SHP77 treated with DMSO at 0.1 percent for 48 hours (cell line): ENCODE measurements around the gene PHLDA2.

ENCODE experiments used
- DNase-seq: peaks from one replicate; lab custom pipeline; 2025; lab: John Stamatoyannopoulos, UW

Gene PHLDA2

DNA sequence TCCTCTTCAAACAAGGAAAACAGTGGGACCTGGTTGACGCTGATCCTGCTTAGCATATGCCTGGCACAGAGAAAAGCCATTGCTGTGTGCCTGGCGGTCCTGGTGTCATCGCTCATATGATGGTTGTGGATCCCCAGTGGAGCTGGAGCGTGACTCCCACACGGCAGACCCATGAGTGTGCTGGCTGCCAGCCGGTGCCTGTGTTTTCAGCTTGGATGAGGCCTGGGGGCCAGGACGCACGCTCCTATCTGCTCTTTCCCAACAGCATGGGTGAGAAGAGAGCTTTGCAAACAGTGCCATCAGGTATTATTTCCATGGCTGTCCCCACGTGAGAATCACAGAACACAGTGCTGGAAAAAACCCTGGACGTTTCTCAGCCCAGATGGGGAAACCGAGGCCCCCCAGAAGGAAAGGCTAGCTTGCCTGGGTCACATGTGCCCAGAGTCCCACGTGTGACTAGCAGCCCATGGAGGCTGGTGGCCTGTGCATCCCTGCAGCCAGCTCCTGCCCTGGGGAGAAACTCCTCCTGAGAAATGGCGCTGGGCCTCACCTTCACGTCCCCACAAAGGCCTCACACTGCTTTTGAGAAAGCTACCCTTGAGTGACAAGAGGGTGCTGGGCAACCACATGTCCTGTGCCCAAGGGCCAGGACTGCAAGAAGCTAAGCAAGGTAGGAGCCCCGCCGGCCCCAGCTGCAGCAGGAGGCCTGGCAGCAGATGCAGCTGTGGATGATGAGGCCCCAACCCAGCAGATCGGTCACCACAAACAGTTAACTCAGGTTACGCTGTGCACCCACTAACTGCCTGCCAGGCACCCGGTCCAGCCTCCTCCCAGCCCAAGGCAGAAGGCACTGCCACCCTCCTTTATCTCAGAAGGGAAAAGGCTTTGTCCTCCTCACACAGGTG, 47.9 kb downstream of the PHLDA2 start:
- DNase-seq = no peak

DNA sequence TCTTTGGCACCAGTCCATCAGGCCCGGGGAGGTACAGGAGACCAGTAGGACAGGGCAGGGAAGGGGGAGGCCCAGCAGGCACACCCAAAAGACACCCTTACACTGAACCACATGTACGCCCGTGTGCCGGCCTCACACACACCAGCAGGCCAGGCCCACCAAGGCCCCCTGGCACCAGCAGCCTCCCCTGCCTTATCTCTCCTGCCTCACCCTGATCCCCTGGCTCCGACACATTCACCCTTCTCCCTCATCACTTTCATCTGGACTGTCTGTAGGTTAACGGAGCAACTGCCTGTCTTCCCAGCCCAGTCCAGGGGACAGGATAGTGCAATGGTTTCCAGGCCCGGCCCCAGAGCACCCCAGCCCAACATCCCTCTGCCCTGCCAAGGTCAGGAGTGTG, 48.6 kb downstream of the PHLDA2 start:
- DNase-seq = no peak

GRCh38 chr11:2878782-2879181, 50.4 kb downstream of the PHLDA2 start:
- DNase-seq = no peak
